SK-N-SH (cell line): ENCODE measurements around the gene NME8. TPM values are rescaled to one million over a fixed set of nuclear protein-coding genes. Genes with fewer than 3 reads are reported as not detected.

Experiments used
- CTCF ChIA-PET: fragments of 300-600, 350-600 bp; formaldehyde crosslinking; extraction: SDS; loops from one replicate; lab custom pipeline; 2021; lab: Yijun Ruan, JAX
- POLR2A ChIA-PET: fragments of 350-600 bp; sonication (Branson Sonifier 250); formaldehyde crosslinking; extraction: SDS; loops from one replicate; lab custom pipeline; 2020; ENCODE audit warnings: antibody characterized with exemption, inconsistent platforms; lab: Yijun Ruan, JAX
- DNase-seq: peaks from one replicate; pipeline ENCODE4 v3.0.0; 2012
- H2AFZ ChIP-seq: fragments of 200-600 bp; sonication (generic); 2 replicates; pipeline ENCODE4 v1.8.1; 2016; ENCODE audit warnings: antibody characterized with exemption, mild to moderate bottlenecking, low read depth
- H3F3A ChIP-seq: fragments of 200-600 bp; sonication (generic); replicated peaks from 2 replicates; pipeline ENCODE3; 2016; ENCODE audit warnings: antibody characterized with exemption, mild to moderate bottlenecking; ENCODE audit not compliant: insufficient read depth
- H3K27ac ChIP-seq, 2 experiments: fragments of 200-500 bp in 1 of 2; fragments of 200-600 bp in 1 of 2; sonication (Bioruptor generic) in 1 of 2; sonication (generic), shearing (Covaris generic) in 1 of 2; 2 replicates each; pipeline versions ENCODE4 v1.5.1 to v1.6.1; 2014 to 2016; ENCODE audit warnings: low read depth in 2 of 2, inconsistent platforms in 1 of 2, low read length in 1 of 2, mild to moderate bottlenecking in 1 of 2, mixed read lengths in 1 of 2
- H3K27me3 ChIP-seq: fragments of 200-600 bp; sonication (generic), shearing (Covaris generic); 2 replicates; pipeline ENCODE4 v1.6.1; 2016; ENCODE audit warnings: mixed run types; ENCODE audit not compliant: insufficient read depth
- H3K36me3 ChIP-seq, 2 experiments: fragments of 200-500 bp in 1 of 2; fragments of 200-600 bp in 1 of 2; sonication (Bioruptor generic) in 1 of 2; sonication (generic) in 1 of 2; replicated peaks in 1 of 2; 2 replicates each; pipeline versions ENCODE3 to v1.5.1; 2014 to 2016; ENCODE audit warnings: low read length in 1 of 2, mild to moderate bottlenecking in 1 of 2; ENCODE audit not compliant: insufficient read depth in 2 of 2, control insufficient read depth in 1 of 2
- H3K4me1 ChIP-seq, 2 experiments: fragments of 200-500 bp in 1 of 2; fragments of 200-600 bp in 1 of 2; sonication (Bioruptor generic) in 1 of 2; sonication (generic), shearing (Covaris generic) in 1 of 2; 2 replicates each; pipeline versions ENCODE4 v1.5.1 to v1.6.1; 2014 to 2016; ENCODE audit warnings: low read depth in 1 of 2, low read length in 1 of 2, mixed run types in 1 of 2; ENCODE audit not compliant: insufficient read depth in 2 of 2, control insufficient read depth in 1 of 2
- H3K4me2 ChIP-seq: fragments of 200-600 bp; sonication (generic), shearing (Covaris generic); 2 replicates; pipeline ENCODE4 v1.6.1; 2017; ENCODE audit warnings: mixed run types
- H3K4me3 ChIP-seq, 2 experiments: fragments of 200-500 bp in 1 of 2; fragments of 200-600 bp in 1 of 2; sonication (Bioruptor generic) in 1 of 2; sonication (generic), shearing (Covaris generic) in 1 of 2; 2 replicates each; pipeline versions ENCODE4 v1.5.1 to v1.8.1; 2014 to 2016; ENCODE audit warnings: low read depth in 2 of 2, inconsistent platforms in 1 of 2, low read length in 1 of 2, mild to moderate bottlenecking in 1 of 2, mixed read lengths in 1 of 2, moderate library complexity in 1 of 2
- H3K79me2 ChIP-seq: fragments of 200-600 bp; sonication (generic); 2 replicates; pipeline ENCODE4 v1.8.1; 2017; ENCODE audit warnings: mild to moderate bottlenecking; ENCODE audit not compliant: insufficient read depth
- H3K9ac ChIP-seq: fragments of 200-600 bp; sonication (generic); 2 replicates; pipeline ENCODE4 v1.6.1; 2017; ENCODE audit warnings: mixed run types
- H3K9me2 ChIP-seq: fragments of 200-600 bp; sonication (generic); 2 replicates; pipeline ENCODE4 v1.6.1; 2017; ENCODE audit warnings: mixed run types
- H3K9me3 ChIP-seq: fragments of 200-600 bp; sonication (generic); 2 replicates; pipeline ENCODE4 v1.6.1; 2017; ENCODE audit warnings: mixed run types, mild to moderate bottlenecking, moderate library complexity
- H4K20me1 ChIP-seq: fragments of 200-600 bp; sonication (generic); 2 replicates; pipeline ENCODE4 v1.6.1; 2017; ENCODE audit warnings: mild to moderate bottlenecking, mixed run types; ENCODE audit not compliant: insufficient read depth
- CHD2 ChIP-seq: fragments of 150-350 bp; IDR thresholded peaks from 2 replicates; pipeline ENCODE4 v1.6.1; 2018; ENCODE audit warnings: low read length; ENCODE audit not compliant: partially characterized antibody
- EP300 ChIP-seq, 2 experiments: IDR thresholded peaks; 2 replicates each; pipeline versions ENCODE4 v1.4.0 to v1.6.1; 2012; ENCODE audit warnings: borderline replicate concordance in 1 of 2, low read depth in 1 of 2, low read length in 1 of 2
- EZH2phosphoT487 ChIP-seq: fragments of 200-600 bp; sonication (generic); IDR thresholded peaks from 2 replicates; pipeline ENCODE4 v1.6.1; 2017; ENCODE audit warnings: low read depth, mixed run types, mild to moderate bottlenecking, antibody characterized with exemption, moderate library complexity, borderline replicate concordance
- FOXJ3 ChIP-seq: sonication (generic); formaldehyde crosslinking; IDR thresholded peaks from 2 replicates; pipeline ENCODE4 v1.5.1; 2020; ENCODE audit warnings: mild to moderate bottlenecking, missing genetic modification reagents
- FOXM1 ChIP-seq: IDR thresholded peaks from 2 replicates; pipeline ENCODE4 v1.4.0; 2012; ENCODE audit warnings: low read depth, mild to moderate bottlenecking
- GABPA ChIP-seq: IDR thresholded peaks from 2 replicates; pipeline ENCODE4 v1.4.0; 2012; ENCODE audit warnings: low read depth, mild to moderate bottlenecking
- GATA2 ChIP-seq: sonication (generic); formaldehyde crosslinking; IDR thresholded peaks from 2 replicates; pipeline ENCODE4 v1.5.0; 2020; ENCODE audit warnings: mild to moderate bottlenecking, missing genetic modification reagents
- NFIC ChIP-seq: IDR thresholded peaks from 2 replicates; pipeline ENCODE4 v1.4.0; 2012; ENCODE audit warnings: borderline replicate concordance
- NRF1 ChIP-seq: IDR thresholded peaks from 2 replicates; pipeline ENCODE4 v1.6.1; 2012; ENCODE audit warnings: low read depth, mild to moderate bottlenecking, low read length
- RAD21 ChIP-seq: IDR thresholded peaks from 2 replicates; pipeline ENCODE4 v1.6.1; 2012; ENCODE audit warnings: mild to moderate bottlenecking, low read length
- RXRA ChIP-seq: IDR thresholded peaks from 2 replicates; pipeline ENCODE4 v1.4.0; 2012; ENCODE audit warnings: low read depth, mild to moderate bottlenecking, borderline replicate concordance
- SIN3A ChIP-seq: IDR thresholded peaks from 2 replicates; pipeline ENCODE4 v1.6.1; 2012; ENCODE audit warnings: low read depth, mild to moderate bottlenecking, low read length, moderate library complexity, borderline replicate concordance
- SMC3 ChIP-seq: IDR thresholded peaks from 2 replicates; pipeline ENCODE4 v1.6.1; 2012; ENCODE audit warnings: low read depth, low read length, improper control_type of control experiment
- TAF1 ChIP-seq: IDR thresholded peaks from 2 replicates; pipeline ENCODE4 v1.6.1; 2012; ENCODE audit warnings: low read depth, mild to moderate bottlenecking, low read length, moderate library complexity, borderline replicate concordance
- TCF12 ChIP-seq: IDR thresholded peaks from 2 replicates; pipeline ENCODE4 v1.4.0; 2012
- TEAD4 ChIP-seq: IDR thresholded peaks from 2 replicates; pipeline ENCODE4 v1.4.0; 2012; ENCODE audit warnings: mild to moderate bottlenecking, borderline replicate concordance; ENCODE audit not compliant: insufficient read depth
- WGBS: methylation state at CpG from one replicate; pipeline ENCODE4 v1.1.6; 2017; ENCODE audit warnings: low lambda C conversion rate; 5-methylcytosine and 5-hydroxymethylcytosine counted together
- polyA plus RNA-seq, 3 experiments: library from polyadenylated mRNA; depleted of rRNA; stranded (reverse); fragments of >200 nt; gene quantifications; 2 replicates each; pipeline ENCODE4 v1.2.3, GENCODE V29; 2012
- TF ChIP-seq, protein P1 (sequence below): fragments of 150-350 bp; IDR thresholded peaks from 2 replicates; pipeline ENCODE4 v1.6.1; 2017; ENCODE audit warnings: antibody characterized with exemption, low read length, low read depth, borderline replicate concordance
- TF ChIP-seq, protein P2 (sequence below): fragments of 200-600 bp; sonication (generic); IDR thresholded peaks from 2 replicates; pipeline ENCODE4 v1.6.1; 2017; ENCODE audit warnings: antibody characterized with exemption, mild to moderate bottlenecking, moderate library complexity
- TF ChIP-seq, protein P3 (sequence below): IDR thresholded peaks from 2 replicates; pipeline ENCODE4 v1.4.0; 2012; ENCODE audit warnings: low read depth, borderline replicate concordance
- TF ChIP-seq, protein P4 (sequence below): IDR thresholded peaks from 2 replicates; pipeline ENCODE4 v1.6.1; 2012; ENCODE audit warnings: mild to moderate bottlenecking, low read depth, low read length, moderate library complexity
- TF ChIP-seq, protein P5 (sequence below): IDR thresholded peaks from 2 replicates; pipeline ENCODE4; 2012

Gene NME8
- polyA plus RNA-seq, 1 of the 3 experiments (the other 2 are of a cell fraction): not detected

DNA sequence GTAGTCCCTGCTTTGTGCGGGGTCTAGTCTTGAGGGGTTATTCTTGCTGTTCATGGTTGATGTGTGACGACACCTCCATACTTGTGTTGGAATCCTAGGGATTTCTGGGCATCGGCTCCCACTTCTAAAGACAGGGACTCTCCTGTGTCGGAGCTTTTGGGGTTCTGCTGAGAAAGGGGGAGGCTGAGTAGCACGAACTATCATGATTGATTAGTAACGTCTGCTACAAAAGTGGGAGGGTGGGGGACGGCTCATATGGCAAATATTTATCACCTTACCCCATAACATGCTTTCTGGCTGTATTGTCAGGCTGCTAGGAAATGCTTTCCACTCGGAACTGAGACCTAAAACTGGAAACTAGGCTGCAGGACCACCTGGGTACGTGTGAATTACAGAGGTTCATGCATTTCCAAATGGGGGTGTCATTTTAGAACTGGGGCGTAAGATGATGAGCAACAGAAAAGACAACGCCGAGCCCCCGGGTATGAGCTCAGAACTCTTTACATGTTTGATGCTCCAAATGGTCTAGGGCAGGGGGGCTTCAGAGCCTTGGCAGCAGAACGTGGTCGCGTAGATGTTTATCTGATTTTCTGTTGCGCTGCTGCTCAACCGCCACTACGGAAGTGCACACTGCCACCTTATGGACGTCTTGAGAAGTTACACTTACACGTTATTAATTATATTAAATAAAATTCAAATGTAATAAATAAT lies 15.1 kb upstream of the NME8 start (continued):
- no peak for TF ChIP-seq NRF1
- TF ChIP-seq TAF1: no peak
- TF ChIP-seq, protein P1, sequence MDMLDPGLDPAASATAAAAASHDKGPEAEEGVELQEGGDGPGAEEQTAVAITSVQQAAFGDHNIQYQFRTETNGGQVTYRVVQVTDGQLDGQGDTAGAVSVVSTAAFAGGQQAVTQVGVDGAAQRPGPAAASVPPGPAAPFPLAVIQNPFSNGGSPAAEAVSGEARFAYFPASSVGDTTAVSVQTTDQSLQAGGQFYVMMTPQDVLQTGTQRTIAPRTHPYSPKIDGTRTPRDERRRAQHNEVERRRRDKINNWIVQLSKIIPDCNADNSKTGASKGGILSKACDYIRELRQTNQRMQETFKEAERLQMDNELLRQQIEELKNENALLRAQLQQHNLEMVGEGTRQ: no peak
- peak; percentile 44 for TF ChIP-seq CHD2
- TF ChIP-seq NFIC: no peak
- peak; percentile 80 for TF ChIP-seq GATA2 (CRISPR knock-in tag)
- TF ChIP-seq, protein P2, sequence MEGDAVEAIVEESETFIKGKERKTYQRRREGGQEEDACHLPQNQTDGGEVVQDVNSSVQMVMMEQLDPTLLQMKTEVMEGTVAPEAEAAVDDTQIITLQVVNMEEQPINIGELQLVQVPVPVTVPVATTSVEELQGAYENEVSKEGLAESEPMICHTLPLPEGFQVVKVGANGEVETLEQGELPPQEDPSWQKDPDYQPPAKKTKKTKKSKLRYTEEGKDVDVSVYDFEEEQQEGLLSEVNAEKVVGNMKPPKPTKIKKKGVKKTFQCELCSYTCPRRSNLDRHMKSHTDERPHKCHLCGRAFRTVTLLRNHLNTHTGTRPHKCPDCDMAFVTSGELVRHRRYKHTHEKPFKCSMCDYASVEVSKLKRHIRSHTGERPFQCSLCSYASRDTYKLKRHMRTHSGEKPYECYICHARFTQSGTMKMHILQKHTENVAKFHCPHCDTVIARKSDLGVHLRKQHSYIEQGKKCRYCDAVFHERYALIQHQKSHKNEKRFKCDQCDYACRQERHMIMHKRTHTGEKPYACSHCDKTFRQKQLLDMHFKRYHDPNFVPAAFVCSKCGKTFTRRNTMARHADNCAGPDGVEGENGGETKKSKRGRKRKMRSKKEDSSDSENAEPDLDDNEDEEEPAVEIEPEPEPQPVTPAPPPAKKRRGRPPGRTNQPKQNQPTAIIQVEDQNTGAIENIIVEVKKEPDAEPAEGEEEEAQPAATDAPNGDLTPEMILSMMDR: peak; percentile 66

DNA sequence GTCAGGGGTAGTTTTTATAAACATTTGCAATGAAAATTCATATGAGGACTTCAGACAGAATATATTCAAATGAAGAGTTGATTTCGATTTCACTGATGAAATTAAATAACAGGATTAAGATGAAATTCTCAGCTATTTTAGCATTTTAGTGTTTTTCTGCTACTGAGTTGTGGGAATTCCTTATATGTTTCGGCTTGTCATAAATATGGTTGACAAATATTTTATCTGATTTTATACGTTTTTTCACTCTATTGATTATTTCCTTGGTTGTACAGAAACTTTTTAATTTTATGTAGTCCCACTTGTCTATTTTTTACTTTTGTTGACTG lies 14.6 kb upstream of the NME8 start:
- H3F3A ChIP-seq: no peaks in the 10 kb centered on the region
- H3K9me2 ChIP-seq: no peaks in the 10 kb centered on the region
- H3K36me3 ChIP-seq: no peaks in the 10 kb centered on the region
- TF ChIP-seq TEAD4 (no peak), FOXJ3 (no peak), TAF1 (no peak), SMC3 (no peak), EZH2phosphoT487 (no peak), RAD21 (no peak), GABPA (no peak), NRF1 (no peak), FOXM1 (no peak), CHD2 (no peak), GATA2 (CRISPR knock-in tag) (no peak), TCF12 (no peak), EP300 (IDR thresholded peaks at IDR 0.05; ENCODE audit: borderline replicate concordance in 1 of 2, low read depth in 1 of 2, low read length in 1 of 2) (no peak), NFIC (no peak), RXRA (no peak), SIN3A (no peak)
- TF ChIP-seq, protein P3, sequence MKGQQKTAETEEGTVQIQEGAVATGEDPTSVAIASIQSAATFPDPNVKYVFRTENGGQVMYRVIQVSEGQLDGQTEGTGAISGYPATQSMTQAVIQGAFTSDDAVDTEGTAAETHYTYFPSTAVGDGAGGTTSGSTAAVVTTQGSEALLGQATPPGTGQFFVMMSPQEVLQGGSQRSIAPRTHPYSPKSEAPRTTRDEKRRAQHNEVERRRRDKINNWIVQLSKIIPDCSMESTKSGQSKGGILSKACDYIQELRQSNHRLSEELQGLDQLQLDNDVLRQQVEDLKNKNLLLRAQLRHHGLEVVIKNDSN: no peak
- TF ChIP-seq, protein P4, sequence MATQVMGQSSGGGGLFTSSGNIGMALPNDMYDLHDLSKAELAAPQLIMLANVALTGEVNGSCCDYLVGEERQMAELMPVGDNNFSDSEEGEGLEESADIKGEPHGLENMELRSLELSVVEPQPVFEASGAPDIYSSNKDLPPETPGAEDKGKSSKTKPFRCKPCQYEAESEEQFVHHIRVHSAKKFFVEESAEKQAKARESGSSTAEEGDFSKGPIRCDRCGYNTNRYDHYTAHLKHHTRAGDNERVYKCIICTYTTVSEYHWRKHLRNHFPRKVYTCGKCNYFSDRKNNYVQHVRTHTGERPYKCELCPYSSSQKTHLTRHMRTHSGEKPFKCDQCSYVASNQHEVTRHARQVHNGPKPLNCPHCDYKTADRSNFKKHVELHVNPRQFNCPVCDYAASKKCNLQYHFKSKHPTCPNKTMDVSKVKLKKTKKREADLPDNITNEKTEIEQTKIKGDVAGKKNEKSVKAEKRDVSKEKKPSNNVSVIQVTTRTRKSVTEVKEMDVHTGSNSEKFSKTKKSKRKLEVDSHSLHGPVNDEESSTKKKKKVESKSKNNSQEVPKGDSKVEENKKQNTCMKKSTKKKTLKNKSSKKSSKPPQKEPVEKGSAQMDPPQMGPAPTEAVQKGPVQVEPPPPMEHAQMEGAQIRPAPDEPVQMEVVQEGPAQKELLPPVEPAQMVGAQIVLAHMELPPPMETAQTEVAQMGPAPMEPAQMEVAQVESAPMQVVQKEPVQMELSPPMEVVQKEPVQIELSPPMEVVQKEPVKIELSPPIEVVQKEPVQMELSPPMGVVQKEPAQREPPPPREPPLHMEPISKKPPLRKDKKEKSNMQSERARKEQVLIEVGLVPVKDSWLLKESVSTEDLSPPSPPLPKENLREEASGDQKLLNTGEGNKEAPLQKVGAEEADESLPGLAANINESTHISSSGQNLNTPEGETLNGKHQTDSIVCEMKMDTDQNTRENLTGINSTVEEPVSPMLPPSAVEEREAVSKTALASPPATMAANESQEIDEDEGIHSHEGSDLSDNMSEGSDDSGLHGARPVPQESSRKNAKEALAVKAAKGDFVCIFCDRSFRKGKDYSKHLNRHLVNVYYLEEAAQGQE: no peak
- TF ChIP-seq, protein P5, sequence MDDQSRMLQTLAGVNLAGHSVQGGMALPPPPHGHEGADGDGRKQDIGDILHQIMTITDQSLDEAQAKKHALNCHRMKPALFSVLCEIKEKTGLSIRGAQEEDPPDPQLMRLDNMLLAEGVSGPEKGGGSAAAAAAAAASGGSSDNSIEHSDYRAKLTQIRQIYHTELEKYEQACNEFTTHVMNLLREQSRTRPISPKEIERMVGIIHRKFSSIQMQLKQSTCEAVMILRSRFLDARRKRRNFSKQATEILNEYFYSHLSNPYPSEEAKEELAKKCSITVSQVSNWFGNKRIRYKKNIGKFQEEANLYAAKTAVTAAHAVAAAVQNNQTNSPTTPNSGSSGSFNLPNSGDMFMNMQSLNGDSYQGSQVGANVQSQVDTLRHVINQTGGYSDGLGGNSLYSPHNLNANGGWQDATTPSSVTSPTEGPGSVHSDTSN: no peak
- no peak overlapping the region for H3K9ac ChIP-seq
- H3K4me3 ChIP-seq: no peak overlapping the region
- H3K4me1 ChIP-seq: peaks cover 0 to 9% of the 10 kb centered on the region in 2 experiments; a peak in 1 of 4 replicates
- no peaks in the 10 kb centered on the region for H3K27me3 ChIP-seq
- no peak overlapping the region for H3K4me2 ChIP-seq
- WGBS: 21% methylated on average over 3 of the region's 3 CpGs
- ChIA-PET CTCF (interaction anchor here (0.6 to 5.4 kb wide), 62 partner anchors 10 to 1346 kb away, joined by 3 to 116 read pairs (median 4); partner anchors contain the start of genes ELMO1, EPDR1 and NME8), POLR2A (no interaction called here)
- H3K79me2 ChIP-seq: no peaks in the 10 kb centered on the region
- DNase-seq: no peak
- 0 out of 2 replicates have a peak, but pooled peaks cover 5% of the 10 kb centered on the region for H3K9me3 ChIP-seq
- H4K20me1 ChIP-seq: no peaks in the 10 kb centered on the region
- no peak overlapping the region for H3K27ac ChIP-seq
- no peak overlapping the region for H2AFZ ChIP-seq
